COLO668 (cell line): Measurements from ENCODE around the gene KRTAP4-9.
"Not testable (repeated sequence)": the region's sequence is repeated elsewhere in the genome, so short reads cannot be mapped to it uniquely, and the experiment has no call there.

Source experiments
- DNase-seq: peaks from one replicate; lab custom pipeline; 2025; ENCODE audit not compliant: unreplicated experiment; lab: John Stamatoyannopoulos, UW

Gene KRTAP4-9

GRCh38 chr17:41096055-41096454, 9.1 kb upstream of the KRTAP4-9 start:
- DNase-seq: no peak

GRCh38 chr17:41098042-41098441, 7.1 kb upstream of the KRTAP4-9 start, which contains the start of gene KRTAP4-8:
TSS of gene KRTAP4-8 (minus strand) at chr17:41098142. CDS start at chr17:41098084, 58 bp downstream.
- no peak for DNase-seq

GRCh38 chr17:41098481-41098880, 6.7 kb upstream of the KRTAP4-9 start:
- DNase-seq: no peak

- not testable (repeated sequence) for DNase-seq
Measured at GRCh38 chr17:41099682-41100480, 5.3 kb upstream of the KRTAP4-9 start.

GRCh38 chr17:41101586-41102259, 3.5 kb upstream of the KRTAP4-9 start, which contains the start of gene KRTAP4-16:
TSS of gene KRTAP4-16 (minus strand) at chr17:41102209. CDS start at chr17:41102209, 0 bp downstream.
- DNase-seq: no peak

GRCh38 chr17:41103896-41104295, 1.3 kb upstream of the KRTAP4-9 start:
- DNase-seq: no peak

- not testable (repeated sequence) for DNase-seq
Measured at GRCh38 chr17:41104386-41105038, 677 bp upstream of the KRTAP4-9 start.

- no peak for DNase-seq
Measured at GRCh38 chr17:41107941-41108450, 2.8 kb downstream of the KRTAP4-9 start.

- not testable (repeated sequence) for DNase-seq
Measured at GRCh38 chr17:41108728-41109386, 3.7 kb downstream of the KRTAP4-9 start.

- no peak for DNase-seq
Measured at GRCh38 chr17:41111151-41111885, 6.1 kb downstream of the KRTAP4-9 start.

GRCh38 chr17:41116297-41116696, 11.1 kb downstream of the KRTAP4-9 start:
- no peak for DNase-seq

- DNase-seq: not testable (repeated sequence)
Measured at GRCh38 chr17:41117846-41118386, 12.7 kb downstream of the KRTAP4-9 start, which contains the start of gene KRTAP4-11. TSS of gene KRTAP4-11 (minus strand) at chr17:41118373. CDS start at chr17:41118315, 58 bp downstream.

GRCh38 chr17:41118721-41119120, 13.5 kb downstream of the KRTAP4-9 start:
- DNase-seq: no peak

GRCh38 chr17:41119696-41120690, 14.8 kb downstream of the KRTAP4-9 start:
- DNase-seq: not testable (repeated sequence)

GRCh38 chr17:41121742-41122141, 16.6 kb downstream of the KRTAP4-9 start:
- no peak for DNase-seq

- not testable (repeated sequence) for DNase-seq
Measured at GRCh38 chr17:41123292-41123990, 18.3 kb downstream of the KRTAP4-9 start.

GRCh38 chr17:41123991-41124371, 18.8 kb downstream of the KRTAP4-9 start, which contains the start of gene KRTAP4-12:
TSS of gene KRTAP4-12 (minus strand) at chr17:41124182. CDS start at chr17:41124122, 60 bp downstream.
- DNase-seq: not testable (repeated sequence)

- no peak for DNase-seq
Measured at GRCh38 chr17:41125064-41125463, 19.9 kb downstream of the KRTAP4-9 start.
